HG03066 (cell line): ENCODE measurements around the gene ZBTB16.

Experiments used
- ATAC-seq: cut with Tn5 transposase; IDR thresholded peaks from one replicate; pipeline ENCODE4 v1.9.1; 2021; ENCODE audit warnings: low read depth; ENCODE audit not compliant: unreplicated experiment

ZBTB16 gene

GRCh38 chr11:114285599-114285998, 226.1 kb downstream of the ZBTB16 start:
- no peak for ATAC-seq

GRCh38 chr11:114286229-114286628, 226.7 kb downstream of the ZBTB16 start:
- ATAC-seq = no peak

- ATAC-seq = no peak
Observed at GRCh38 chr11:114287154-114287553, 227.6 kb downstream of the ZBTB16 start.

- no peak for ATAC-seq
Observed at GRCh38 chr11:114288136-114288535, 228.6 kb downstream of the ZBTB16 start.

- ATAC-seq = no peak
Observed at GRCh38 chr11:114289779-114290178, 230.3 kb downstream of the ZBTB16 start.

DNA sequence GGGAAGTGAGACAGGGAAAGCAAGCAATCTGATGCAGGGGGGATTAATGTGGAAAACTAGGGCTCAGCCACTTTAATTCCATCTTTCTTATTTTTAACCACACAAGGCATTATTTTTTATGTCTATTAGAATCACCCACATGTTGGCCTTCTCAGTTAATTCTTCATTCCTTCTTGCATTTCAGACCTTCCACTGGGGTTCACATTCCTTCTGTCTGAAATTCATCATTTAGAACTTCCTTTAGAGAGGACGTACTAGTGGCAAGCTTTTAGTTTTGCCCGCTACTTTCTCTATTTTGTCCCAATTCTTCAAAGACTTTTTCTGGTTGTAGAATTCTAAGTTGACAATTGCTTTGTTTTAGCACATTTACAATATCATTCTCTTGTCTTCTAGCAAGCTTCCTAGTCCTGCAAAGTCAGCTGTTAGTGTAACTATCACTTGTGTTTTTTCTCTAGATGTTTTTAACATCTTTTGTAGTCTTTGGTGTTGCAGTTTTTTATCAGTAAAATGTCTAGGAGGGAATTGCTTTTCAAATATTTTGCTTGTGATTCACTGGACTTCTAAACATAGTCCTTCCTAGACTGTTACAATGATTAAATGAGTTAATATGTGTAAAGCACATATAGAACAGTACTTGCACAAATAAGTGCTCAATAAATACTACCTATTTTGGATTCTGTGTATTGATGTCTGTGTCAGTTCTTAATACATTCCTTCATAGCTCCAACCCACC, 231.2 kb downstream of the ZBTB16 start:
- ATAC-seq = no peak

DNA sequence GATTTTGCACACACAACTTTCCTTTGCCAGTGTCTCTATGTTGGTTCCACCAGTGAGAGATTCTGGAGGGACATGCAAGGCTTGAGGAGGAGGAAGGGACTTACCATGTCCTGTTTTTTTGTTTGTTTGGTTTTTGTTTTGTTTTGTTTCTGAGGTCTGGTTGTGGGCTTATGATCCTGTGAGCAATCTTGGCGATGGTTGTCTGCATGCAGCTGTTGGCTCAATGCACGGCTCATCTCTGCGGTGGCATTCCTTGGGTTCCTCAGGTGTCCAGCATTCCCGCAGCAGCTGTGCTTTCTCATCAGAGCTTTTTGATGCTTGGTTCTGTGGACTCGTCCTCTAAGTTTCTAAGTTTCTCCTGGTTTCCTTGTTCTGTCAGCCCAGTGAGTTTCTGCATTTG, 231.9 kb downstream of the ZBTB16 start:
- ATAC-seq = no peak

DNA sequence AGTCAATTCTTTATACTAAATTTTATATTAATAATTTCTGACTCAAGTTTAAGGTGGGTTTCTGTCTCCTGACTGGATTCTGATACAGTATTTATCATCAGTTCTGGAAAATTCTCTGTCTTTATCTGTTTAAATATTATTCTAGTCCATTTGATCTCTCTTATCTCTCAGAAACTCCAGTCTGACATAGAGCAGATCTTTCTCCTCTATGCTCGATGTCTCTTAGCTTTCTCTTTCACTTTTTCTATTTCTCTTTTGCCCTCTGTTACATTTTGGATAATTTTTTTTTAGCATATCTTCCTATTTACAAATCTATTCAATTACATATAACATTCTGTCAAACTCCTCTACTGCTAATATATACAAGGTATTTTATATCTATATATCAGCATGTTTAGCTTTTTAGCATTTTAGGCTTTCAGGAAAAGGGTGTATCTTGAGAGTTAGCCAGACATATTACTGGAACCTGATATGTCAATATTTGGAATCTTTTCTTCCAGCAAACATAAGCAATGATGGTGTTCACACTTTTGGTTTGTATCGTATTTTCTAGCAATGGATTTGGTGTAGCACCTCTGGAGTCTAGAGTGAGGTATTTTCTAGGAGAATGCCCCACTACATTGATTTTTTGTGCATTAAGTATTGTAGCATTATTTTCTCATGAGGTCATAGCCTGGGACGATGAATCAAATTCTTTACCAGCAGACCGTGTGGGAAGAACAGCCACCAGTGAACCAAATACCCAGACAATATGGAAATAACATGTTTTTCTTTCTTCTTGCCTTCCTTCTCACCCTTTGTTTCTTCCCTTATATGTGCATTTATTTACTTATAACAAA, 232.6 kb downstream of the ZBTB16 start:
- no peak for ATAC-seq

GRCh38 chr11:114293201-114293711, 233.7 kb downstream of the ZBTB16 start:
- ATAC-seq = no peak

- ATAC-seq = no peak
Observed at GRCh38 chr11:114295676-114296604, 236.4 kb downstream of the ZBTB16 start, which contains the start of gene NNMT. NNMT (plus strand) TSS chr11:114296399; CDS start chr11:114296557, 158 bp downstream.

- no peak for ATAC-seq
Observed at GRCh38 chr11:114296605-114297372, 237.3 kb downstream of the ZBTB16 start.

- ATAC-seq = no peak
Observed at GRCh38 chr11:114297806-114298709, 238.5 kb downstream of the ZBTB16 start.

DNA sequence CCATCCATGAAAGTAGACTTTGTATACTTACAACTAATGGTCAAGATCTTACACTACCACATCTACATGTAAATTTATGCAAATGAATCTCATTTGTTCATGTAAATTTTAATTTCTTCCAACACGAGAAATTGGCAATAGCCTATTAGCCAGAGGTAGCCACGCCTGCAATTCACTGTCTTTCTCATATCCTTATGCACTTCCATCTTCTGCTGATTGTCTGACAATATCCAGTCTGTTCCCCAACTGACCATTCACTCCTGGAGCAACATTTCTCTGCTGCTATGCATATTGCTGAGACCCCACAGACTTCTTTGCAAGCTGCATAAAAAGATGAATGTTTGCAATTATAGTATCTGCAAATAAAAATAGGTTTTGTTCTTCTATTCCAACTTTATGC, 239.2 kb downstream of the ZBTB16 start:
- no peak for ATAC-seq
